Panc1 (cell line): ENCODE data around the gene ENOX2. TPM values are rescaled to one million over a fixed set of nuclear protein-coding genes. Genes with fewer than 3 reads are reported as not detected.
"Not testable (repeated sequence)": the region's sequence is repeated elsewhere in the genome, so short reads cannot be mapped to it uniquely, and the experiment has no call there.

ENCODE experiments used
- ATAC-seq: fragments of 200-7000 bp; cut with Tn5 transposase; 2 replicates; pipeline ENCODE4 v1.9.1; 2020; ENCODE audit warnings: mild to moderate bottlenecking, moderate library complexity
- BruUV-seq: library from RNA; stranded (reverse); fragments of 400-500 nt; replicated peaks from 2 replicates; lab custom pipeline; 2021; lab: Mats Ljungman, UMichigan
- CTCF ChIA-PET: fragments of 300-600 bp; sonication (Branson Sonifier 250); formaldehyde crosslinking; loops from one replicate; lab custom pipeline; 2022; ENCODE audit warnings: antibody characterized with exemption; lab: Charles Lee
- POLR2A ChIA-PET: fragments of 300-600 bp; sonication (Branson Sonifier 250); formaldehyde crosslinking; loops from one replicate; lab custom pipeline; 2022; ENCODE audit warnings: antibody characterized with exemption; lab: Charles Lee
- DNase-seq: peaks from one replicate; pipeline ENCODE4 v3.0.0-alpha.2; 2010; ENCODE audit warnings: low read depth, low spot score
- H3K27ac ChIP-seq: 2 replicates; pipeline ENCODE4 v1.5.1; 2011; ENCODE audit warnings: mild to moderate bottlenecking, low read length, inconsistent platforms
- H3K27me3 ChIP-seq: fragments of 200-500 bp; sonication (Bioruptor generic); 2 replicates; pipeline ENCODE4 v1.6.0; 2014; ENCODE audit warnings: low read length, inconsistent platforms; ENCODE audit not compliant: control insufficient read depth, insufficient read depth
- H3K36me3 ChIP-seq: fragments of 200-500 bp; sonication (Bioruptor generic); 2 replicates; pipeline ENCODE4 v1.5.1; 2014; ENCODE audit warnings: inconsistent platforms, mild to moderate bottlenecking, low read length, moderate library complexity; ENCODE audit not compliant: control insufficient read depth, insufficient read depth
- H3K4me1 ChIP-seq: 2 replicates; pipeline ENCODE4 v1.5.1; 2011; ENCODE audit warnings: inconsistent platforms, mild to moderate bottlenecking, low read length, moderate library complexity; ENCODE audit not compliant: control insufficient read depth, insufficient read depth
- H3K4me3 ChIP-seq, 2 experiments: 2 replicates each; pipeline ENCODE4 v1.5.1; 2011 to 2012; ENCODE audit warnings: low read depth in 2 of 2, low read length in 2 of 2, mild to moderate bottlenecking in 2 of 2, inconsistent platforms in 1 of 2, moderate library complexity in 1 of 2
- H3K9me3 ChIP-seq: fragments of 200-500 bp; sonication (Bioruptor generic); 2 replicates; pipeline ENCODE4 v1.5.1; 2014; ENCODE audit warnings: low read depth, mild to moderate bottlenecking, inconsistent platforms, low read length, moderate library complexity; ENCODE audit not compliant: control insufficient read depth, insufficient read depth
- CTCF ChIP-seq: fragments of 450-650 bp; IDR thresholded peaks from 2 replicates; pipeline ENCODE4 v1.5.1; 2017; ENCODE audit warnings: mild to moderate bottlenecking
- POLR2AphosphoS5 ChIP-seq: IDR thresholded peaks from 2 replicates; pipeline ENCODE4 v1.6.1; 2012; ENCODE audit warnings: mild to moderate bottlenecking, low read depth, low read length, moderate library complexity
- REST ChIP-seq, 2 experiments: IDR thresholded peaks; 2 replicates each; pipeline ENCODE4 v1.6.1; 2011 to 2012; ENCODE audit warnings: low read depth in 2 of 2, control low read depth in 1 of 2, low read length in 1 of 2, mild to moderate bottlenecking in 1 of 2, moderate library complexity in 1 of 2; ENCODE audit not compliant: insufficient read depth in 1 of 2
- SIN3A ChIP-seq: IDR thresholded peaks from 2 replicates; pipeline ENCODE4 v1.6.1; 2012; ENCODE audit warnings: low read depth, mild to moderate bottlenecking, low read length, moderate library complexity, borderline replicate concordance; ENCODE audit not compliant: insufficient read depth
- TCF7L2 ChIP-seq: IDR thresholded peaks from 2 replicates; pipeline ENCODE4 v1.6.1; 2011; ENCODE audit warnings: mild to moderate bottlenecking, low read depth, low read length, inconsistent platforms
- in situ Hi-C: cut with HindIII; loops from 2 replicates; pipeline ENCODE4 v1.10.0; 2016; ENCODE audit warnings: low sequenced_read_pairs, low pct_unique_long_range_greater_than_20kb
- intact Hi-C: fragments of 100-400 bp; cut with micrococcal nuclease; formaldehyde crosslinking; loops from one replicate; pipeline ENCODE4 v1.10.0; 2022; ENCODE audit not compliant: unreplicated experiment
- total RNA-seq: library from RNA; stranded (reverse); gene quantifications from one replicate; pipeline ENCODE4 v1.2.1, GENCODE V29; 2021; ENCODE audit not compliant: unreplicated experiment

ENOX2 gene
- total RNA-seq, 1 experiment from 2014 or later, result 12.4 TPM

GRCh38 chrX:130933358-130933757 is 30.3 kb upstream of the ENOX2 start:
- ATAC-seq (no peak), DNase-seq (no peak)
- no peaks in the 10 kb centered on the region for H3K4me1 ChIP-seq
- H3K27ac ChIP-seq, result no peak overlapping the region
- in situ Hi-C loops, result no loop called here
- no peak overlapping the region for H3K4me3 ChIP-seq
- no peaks in the 10 kb centered on the region for H3K27me3 ChIP-seq
- TF ChIP-seq CTCF (no peak), TCF7L2 (no peak), SIN3A (no peak), REST (IDR thresholded peaks at IDR 0.05; ENCODE audit: insufficient read depth in 1 of 2, low read depth in 2 of 2, low read length in 1 of 2) (no peak), POLR2AphosphoS5 (no peak)
- intact Hi-C loops, result no loop called here
- CTCF ChIA-PET, result no interaction called here
- no TSS peak for BruUV-seq
- POLR2A ChIA-PET, result no interaction called here
- no peaks in the 10 kb centered on the region for H3K36me3 ChIP-seq
- no peaks in the 10 kb centered on the region for H3K9me3 ChIP-seq

GRCh38 chrX:130920405-130920804 is 17.4 kb upstream of the ENOX2 start:
- H3K36me3 ChIP-seq, H3K9me3 ChIP-seq, POLR2A ChIA-PET, H3K4me1 ChIP-seq, BruUV-seq, H3K27me3 ChIP-seq, DNase-seq, CTCF ChIA-PET, intact Hi-C loops, H3K27ac ChIP-seq, ATAC-seq, H3K4me3 ChIP-seq, in situ Hi-C loops: not testable (repeated sequence)

GRCh38 chrX:130919676-130920075 is 16.7 kb upstream of the ENOX2 start:
- H3K36me3 ChIP-seq, ATAC-seq, BruUV-seq, in situ Hi-C loops, CTCF ChIA-PET, POLR2A ChIA-PET, H3K9me3 ChIP-seq, H3K4me1 ChIP-seq, H3K27me3 ChIP-seq, H3K4me3 ChIP-seq, H3K27ac ChIP-seq, DNase-seq: not testable (repeated sequence)
- intact Hi-C loops, result loop anchor here (5.0 to 10.0 kb wide), 2 partner anchors 345 to 587 kb away; no protein-coding TSS in a partner anchor

GRCh38 chrX:130918498-130918897 is 15.5 kb upstream of the ENOX2 start:
- H3K27ac ChIP-seq, H3K4me1 ChIP-seq, H3K9me3 ChIP-seq, ATAC-seq, DNase-seq, H3K36me3 ChIP-seq, BruUV-seq, POLR2A ChIA-PET, H3K27me3 ChIP-seq, H3K4me3 ChIP-seq, in situ Hi-C loops: not testable (repeated sequence)
- CTCF ChIA-PET, result interaction anchor here (2.3 kb wide), 1 partner anchor 343 kb away, joined by 12 read pairs; no protein-coding TSS in a partner anchor
- intact Hi-C loops, result loop anchor here (5.0 to 10.0 kb wide), 2 partner anchors 344 to 586 kb away; no protein-coding TSS in a partner anchor
